Measurements from ENCODE around the gene SOWAHB.
A peak's percentile ranks its signal among the peaks of the same experiment; 100 is the strongest.

SOWAHB gene, protein sequence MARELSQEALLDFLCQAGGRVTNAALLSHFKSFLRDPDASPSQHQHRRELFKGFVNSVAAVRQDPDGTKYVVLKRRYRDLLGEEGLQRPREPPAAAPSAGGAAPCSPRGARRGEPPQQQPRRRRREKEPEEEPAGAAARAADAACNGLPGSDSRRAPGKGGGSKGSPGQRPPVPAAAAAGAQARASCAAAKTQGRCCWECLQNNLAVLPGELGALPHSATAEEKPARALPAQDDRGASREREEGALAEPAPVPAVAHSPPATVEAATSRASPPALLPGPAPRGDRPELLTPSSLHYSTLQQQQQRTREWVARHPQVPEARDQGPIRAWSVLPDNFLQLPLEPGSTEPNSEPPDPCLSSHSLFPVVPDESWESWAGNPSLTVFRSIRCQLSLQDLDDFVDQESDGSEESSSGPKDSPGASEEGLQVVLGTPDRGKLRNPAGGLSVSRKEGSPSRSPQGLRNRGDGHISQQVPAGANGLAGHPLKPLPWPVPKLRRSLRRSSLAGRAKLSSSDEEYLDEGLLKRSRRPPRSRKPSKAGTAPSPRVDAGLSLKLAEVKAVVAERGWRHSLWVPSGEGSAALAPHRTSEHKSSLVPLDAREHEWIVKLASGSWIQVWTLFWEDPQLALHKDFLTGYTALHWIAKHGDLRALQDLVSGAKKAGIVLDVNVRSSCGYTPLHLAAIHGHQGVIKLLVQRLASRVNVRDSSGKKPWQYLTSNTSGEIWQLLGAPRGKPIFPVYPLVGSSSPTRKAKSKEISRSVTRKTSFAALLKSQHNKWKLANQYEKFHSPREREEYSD

DNA sequence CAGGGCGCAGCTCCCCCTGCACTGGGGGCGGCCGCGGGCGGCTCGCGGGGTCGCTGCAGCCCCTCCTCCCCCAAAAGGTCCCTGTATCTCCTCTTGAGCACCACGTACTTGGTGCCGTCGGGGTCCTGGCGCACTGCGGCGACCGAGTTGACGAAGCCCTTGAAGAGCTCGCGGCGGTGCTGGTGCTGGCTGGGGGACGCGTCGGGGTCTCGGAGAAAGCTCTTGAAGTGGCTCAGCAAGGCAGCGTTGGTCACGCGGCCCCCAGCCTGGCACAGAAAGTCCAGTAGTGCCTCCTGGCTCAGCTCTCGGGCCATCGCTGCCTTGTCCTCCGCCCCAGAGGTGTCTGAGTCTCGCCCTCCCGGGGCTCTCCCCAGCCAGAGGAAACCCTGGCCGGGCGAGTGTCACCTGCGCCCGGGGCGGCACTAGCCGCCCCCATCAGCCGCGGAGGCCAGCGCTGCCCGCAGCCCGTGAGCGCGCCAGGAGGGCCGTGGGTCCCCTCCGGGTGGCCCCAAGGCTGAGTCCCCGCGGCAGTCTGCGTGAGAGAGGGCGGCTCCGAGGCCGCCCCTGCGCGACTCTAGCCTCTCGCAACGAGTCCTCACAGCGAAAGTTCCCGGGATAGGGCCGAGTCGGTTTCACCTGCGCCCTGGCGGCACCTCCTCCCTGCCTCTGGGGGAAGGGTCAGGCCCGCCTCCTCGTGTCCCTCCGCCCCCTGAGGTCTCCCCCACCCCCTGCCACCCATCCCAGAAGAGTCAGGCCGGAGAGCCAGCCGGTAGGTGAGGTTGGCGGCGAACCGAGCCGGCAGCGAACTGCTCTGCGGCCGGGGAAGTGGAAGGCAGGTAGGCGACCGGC, at the start of gene SOWAHB:
TSS of gene SOWAHB (minus strand) at position 609 of the 849 bp plus-strand sequence. CDS start at position 314, 295 bp downstream.
- FAIRE-seq, result no peak
- no peak for DNase-seq (ENCODE audit: low spot score)

DNA sequence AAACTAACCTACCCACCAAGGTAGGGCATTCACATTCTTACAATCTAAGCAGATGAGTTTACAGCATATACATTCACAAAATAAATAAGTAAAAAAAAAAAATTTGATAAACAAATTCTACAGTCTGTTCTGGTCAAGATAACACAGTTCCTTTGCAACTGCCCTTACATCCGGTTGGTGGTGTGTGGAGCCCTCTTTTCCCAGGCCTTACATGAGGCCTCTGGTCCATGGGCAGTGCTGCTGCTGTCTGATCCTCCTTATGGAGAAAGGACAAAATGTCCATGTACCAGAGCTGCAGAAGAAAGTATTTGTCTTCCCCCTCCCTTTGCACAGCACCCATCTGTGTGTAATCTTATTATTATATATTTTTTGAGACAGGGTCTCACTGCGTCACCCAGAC, 49.4 kb upstream of the SOWAHB start:
- DNase-seq (ENCODE audit: low spot score) (peak; percentile 14), FAIRE-seq (no peak)

DNA sequence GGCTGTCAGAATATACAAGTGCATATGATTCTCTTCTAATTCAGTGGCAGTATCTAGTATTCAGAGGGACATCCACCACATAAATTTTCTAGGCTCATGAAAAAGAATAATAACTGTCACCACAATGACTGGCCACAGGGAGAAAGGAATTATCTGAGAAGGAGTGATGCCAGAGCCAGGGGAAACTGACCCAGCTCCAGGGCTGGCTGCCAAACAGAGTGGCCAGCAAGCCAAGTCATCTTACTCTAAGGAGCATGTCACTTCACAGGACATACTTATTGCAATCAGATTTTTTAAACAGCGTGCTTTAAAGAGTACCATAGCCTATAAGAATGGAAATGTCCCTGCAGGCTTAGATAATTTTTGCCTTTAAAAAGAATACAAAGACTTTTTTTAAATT, 45.8 kb upstream of the SOWAHB start:
- DNase-seq (ENCODE audit: low spot score) (no peak), FAIRE-seq (no peak)

DNA sequence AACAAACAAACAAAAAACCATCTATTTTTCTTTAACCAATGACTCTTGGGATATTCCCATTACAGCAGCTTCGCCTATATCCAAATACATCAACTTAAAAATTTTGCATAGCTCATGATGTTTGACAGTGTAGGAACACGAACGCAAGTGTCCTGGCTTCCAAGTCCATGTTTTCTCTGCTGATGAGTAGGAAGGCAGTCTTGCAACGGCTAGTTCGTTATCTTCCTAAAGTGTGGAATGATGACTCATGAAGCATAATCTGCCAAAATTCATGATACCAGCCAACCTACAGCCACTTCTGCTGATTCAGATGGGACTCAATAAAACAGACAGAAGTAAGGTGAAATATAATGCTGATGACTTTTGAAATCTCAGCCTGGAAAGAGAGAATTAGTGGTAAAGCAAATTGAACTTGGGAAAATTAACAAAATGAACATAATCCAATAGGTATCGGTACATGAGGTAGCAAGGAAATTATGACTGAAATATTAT, 45.2 kb upstream of the SOWAHB start:
- DNase-seq (ENCODE audit: low spot score) (no peak), FAIRE-seq (peak; percentile 27)

DNA sequence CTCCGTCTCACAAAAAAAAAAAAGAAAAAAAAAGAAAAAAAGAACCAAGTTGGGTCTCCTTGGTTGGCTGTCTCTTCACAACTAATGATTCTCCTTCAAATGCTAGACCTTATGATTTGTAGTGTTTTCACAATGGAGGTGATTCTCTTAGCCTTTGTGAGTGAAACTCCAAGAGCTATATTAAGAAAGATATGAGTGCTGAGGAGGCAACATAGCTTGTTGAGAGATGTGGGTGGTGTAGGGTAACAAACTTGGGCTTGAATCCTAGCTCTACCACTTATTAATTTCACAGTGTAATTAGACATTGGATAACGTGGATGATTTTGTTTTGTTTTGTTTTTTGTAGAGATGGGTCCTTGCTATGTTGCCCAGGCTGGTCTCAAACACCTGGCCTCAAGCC, 41.2 kb upstream of the SOWAHB start:
- DNase-seq (ENCODE audit: low spot score) (no peak), FAIRE-seq (no peak)

DNA sequence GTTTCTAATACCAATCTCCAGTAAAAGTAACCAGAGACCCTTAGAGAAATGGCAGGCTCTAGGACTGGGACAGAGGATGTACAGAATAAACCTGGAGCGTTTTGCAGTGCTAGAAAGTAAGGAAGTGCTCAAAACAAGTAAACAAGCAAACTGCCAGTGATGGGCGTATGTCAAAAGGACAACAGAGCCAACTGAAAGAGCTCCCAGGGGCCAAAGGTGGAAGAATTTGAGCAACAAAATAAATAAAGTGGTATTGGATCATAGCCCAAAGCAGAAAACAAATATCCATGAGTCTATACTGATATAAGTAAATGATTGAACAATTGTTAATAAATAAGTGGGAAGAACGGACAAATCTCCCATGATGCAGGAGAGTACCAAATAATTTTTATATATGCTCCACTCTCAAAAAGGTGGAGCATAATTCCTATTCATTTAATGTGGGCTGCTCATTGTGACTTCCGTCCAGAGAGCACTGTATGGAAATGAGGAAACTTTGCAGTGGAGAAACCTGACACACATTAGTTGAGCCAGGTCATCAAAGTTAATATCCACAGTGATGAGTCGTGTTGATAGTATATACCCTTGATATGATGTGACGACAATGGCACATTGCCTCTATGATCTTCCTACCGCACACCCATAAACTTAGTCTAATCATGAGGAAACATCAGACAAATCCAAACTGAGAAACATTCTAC, 33.8 kb upstream of the SOWAHB start:
- FAIRE-seq (peak; percentile 58), DNase-seq (ENCODE audit: low spot score) (no peak)

DNA sequence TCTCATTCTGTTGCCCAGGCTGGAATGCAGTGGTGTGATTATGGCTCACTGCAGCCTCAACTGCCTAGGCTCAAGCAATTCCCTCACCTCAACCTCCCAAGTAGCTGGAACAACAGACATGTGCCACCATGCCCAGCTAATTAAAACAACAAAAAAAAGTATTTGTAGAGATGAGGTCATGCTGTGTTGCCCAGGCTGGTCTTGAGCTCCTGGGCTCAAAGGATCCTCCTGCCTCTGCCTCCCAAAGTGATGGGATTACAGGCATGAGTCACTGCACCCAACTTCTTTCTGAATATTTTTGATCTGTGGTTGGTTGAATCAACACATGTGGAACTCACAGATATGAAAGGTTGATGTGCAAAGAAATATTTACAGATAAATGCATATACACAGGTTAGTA, 33.1 kb upstream of the SOWAHB start:
- DNase-seq (ENCODE audit: low spot score) (no peak), FAIRE-seq (no peak)

DNA sequence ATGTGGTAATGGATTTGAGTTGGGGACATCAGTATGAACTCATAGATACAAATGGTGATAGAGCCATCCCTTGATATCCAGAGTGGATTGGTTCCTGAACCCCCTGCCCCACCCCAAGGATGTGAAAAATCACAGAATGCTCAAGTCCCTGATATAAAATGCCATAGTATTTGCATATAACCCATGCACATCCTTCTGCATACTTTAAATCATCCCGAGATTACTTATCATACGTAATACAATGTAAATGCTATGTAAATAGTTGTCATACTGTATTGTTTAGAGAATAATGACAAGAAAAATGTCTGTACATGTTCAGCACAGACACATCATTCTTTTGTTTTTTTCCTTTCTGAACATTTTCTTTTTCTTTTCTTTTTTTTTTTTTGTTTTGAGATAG, 32.7 kb upstream of the SOWAHB start:
- no peak for FAIRE-seq
- no peak for DNase-seq (ENCODE audit: low spot score)

DNA sequence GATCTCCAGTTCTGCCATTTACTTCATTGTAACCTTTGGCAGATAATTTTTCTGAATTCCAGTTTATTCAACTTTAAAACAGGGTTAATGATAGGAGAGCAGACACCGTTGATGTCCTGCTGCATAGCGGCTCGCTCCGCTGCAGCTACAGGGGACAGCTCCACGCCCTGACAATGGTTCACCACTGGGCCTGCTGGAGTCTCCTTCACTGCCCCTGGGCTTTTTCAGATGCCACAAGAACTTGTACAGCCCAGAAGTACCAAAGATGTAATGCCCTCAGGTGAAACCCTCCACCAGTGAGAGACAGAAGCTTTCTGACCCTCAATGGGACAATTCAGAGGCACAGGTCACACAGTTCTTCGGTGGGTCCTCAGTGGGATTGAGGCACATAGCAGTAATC, 28.9 kb upstream of the SOWAHB start:
- DNase-seq (ENCODE audit: low spot score) (no peak), FAIRE-seq (no peak)

DNA sequence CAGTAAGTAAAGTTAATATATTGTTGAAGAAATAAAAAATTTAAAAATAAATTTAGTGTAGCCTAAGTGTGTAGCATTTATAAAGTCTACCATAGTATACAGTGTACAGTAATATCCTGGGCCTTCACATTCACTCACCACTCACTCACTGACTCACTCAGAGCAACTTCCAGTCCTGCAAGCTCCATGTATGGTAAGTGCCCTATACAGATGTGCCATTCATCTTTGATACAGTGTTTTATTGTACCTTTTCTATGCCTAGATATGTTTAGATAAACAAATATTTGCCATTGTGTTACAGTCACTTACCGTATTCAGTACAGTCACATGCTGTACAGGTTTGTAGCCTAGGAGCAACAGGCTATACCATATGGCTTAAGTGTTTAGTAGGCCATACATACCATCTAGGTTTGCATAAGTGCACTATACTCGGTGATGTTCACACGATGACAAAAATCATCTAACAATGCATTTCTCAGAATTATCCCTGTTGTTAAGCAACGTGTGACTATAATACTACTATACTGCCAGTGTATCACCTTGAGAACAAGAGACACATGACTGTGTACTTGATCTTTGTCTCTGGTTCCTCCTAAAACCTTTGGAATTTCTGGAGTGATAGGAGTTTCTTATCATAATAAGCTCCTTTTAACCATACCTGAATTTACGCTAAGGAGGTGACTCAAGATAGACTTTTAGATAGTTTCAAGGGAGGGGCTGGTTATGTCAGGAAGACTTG, 25.8 kb upstream of the SOWAHB start:
- DNase-seq (ENCODE audit: low spot score) (no peak), FAIRE-seq (no peak)

DNA sequence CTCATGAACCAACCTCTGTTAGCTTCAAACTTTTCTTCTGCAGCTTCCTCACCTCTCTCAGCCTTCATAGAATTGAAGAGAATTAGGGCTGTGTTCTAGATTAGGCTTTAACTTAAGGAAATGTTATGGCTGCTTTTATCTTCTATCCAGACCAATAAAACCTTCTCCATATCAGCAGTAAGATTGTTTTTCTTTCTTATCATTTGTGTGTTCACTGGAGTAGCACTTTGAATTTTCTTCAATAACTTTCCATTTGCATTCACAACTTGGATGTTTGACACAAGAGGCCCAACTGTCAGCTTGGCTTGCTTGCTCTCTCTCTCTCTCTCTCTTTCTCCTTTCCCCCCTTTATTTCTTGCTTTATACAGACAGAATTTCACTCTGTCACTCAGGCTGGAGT, 22.8 kb upstream of the SOWAHB start:
- no peak for DNase-seq (ENCODE audit: low spot score)

DNA sequence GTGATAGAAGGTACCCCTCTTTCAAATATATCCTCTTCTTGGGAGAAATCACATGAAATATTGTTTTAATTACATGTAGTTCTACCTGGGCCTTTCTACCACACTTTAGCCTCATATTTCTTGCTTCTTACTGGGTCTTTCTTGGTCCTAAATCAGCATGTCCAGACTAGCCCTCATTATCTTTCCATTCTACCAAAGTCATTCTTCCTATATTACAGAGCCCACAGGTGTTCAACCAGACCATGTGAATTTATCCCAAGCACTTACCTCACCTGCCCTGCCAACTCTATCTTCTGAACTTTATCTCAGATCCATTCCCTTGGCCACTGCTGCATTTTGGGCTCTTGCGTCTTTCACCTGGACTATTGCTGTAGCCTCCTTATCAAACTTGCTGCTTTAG, 11.8 kb upstream of the SOWAHB start:
- FAIRE-seq (no peak), DNase-seq (ENCODE audit: low spot score) (no peak)

More for the DNA sequence above, 22.8 kb upstream of the SOWAHB start:
- no peak for FAIRE-seq

DNA sequence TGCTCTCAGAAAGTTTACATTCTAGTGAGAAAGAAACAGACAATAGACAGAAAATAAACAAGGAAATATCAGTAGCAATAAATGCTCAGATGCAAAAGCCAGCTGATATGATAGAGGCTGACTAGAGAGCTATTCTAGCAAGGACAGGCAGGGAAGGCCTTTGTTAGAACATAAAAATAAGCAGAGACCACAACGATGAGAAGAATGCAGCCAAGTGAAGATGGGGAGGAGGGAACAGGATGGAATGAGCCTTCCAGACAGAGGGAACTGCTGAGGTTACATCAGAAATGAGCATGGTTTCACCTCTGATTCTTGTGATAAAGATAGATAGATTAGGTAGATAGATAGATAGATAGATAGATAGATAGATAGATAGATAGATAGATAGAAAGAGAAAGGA, 7.6 kb upstream of the SOWAHB start:
- FAIRE-seq, result no peak
- DNase-seq (ENCODE audit: low spot score), result peak; percentile 59

DNA sequence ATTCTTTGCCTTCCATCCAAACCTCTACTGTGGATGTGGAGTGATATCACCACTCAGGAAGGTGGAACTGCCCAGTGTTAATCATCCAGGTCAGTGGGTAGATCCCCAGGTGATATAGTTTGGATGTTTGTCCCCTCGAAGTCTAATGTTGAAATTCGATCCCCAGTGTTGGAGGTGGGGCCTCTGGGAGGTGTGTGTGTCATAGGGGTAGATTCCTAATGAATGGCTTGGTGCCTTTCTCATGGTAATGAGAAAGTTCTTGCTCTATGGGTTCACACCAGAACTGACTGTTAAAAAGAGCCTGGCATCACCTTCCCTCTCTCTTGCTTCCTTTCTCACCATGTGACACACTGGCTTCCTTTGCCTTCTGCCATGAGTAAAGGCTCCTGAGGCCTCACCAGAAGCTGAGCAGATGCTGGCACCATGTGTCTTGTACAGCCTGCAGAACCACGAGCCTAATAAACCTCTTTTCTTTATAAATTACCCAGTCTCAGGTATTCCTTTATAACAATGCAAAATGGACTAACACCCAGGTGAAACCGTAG, 6.8 kb upstream of the SOWAHB start:
- FAIRE-seq (no peak), DNase-seq (ENCODE audit: low spot score) (no peak)

DNA sequence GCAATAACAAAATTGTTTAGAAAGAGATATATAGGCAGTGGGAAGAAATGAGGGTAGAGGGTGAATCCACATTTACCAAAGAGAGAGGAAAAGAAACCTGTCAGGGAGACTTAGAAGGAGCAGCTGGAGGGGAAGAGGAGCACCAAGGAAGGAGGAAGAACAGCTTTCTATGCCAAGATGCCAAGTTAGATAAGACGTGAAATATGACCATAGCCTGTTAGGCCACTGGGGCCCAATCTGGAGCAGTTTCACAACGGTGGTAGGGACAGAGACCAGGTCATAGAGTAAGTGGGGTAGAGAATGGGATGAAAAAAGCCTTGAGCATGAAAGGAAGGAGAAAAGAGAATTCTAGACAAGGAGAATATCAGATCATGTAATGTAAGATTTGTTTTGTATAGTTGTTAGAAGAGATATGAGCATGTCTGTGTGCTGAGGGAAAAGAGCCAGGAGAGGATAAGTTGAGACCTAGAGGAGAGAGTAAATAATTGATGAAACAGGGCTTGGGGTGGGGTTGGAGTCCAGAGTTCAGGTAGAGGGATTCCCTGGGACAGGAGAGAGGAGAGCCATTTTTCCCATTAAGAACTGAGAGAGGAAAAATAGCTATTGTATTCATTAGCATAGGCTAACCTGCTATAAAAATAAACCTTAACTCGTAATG, 4.4 kb upstream of the SOWAHB start:
- no peak for FAIRE-seq
- DNase-seq (ENCODE audit: low spot score), result no peak

DNA sequence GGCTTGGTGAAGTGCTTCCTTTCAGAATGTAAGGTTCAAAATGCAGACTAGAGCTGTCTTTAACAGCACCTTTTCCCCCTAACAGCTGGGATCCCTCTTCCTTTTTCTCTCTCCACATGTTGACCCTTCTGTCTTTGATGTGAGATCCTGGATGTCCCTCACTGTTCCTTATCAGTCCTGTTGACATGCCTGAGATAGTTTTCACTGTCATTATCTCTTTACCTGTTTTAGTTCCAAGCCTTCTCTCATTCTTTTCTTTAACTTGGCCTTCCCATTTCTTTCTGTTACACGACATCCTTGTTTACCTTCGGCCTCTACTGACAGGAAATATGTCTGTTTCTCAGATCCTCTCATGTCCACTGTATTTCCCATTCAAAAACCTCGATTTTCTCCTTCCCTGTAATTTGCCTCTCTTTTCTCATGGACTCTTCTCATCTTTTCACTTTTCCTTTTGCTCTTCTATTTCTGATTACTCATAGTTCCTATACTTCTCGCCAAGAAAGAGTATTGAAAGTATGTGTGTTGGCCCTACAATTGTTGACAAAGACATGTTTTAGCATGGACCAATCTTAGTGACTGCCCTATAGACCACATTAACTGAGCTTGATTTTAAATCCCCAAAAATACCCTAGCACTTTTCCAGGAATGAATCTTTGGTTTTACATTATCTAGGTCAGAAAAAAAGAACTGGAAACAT, 1.2 kb upstream of the SOWAHB start:
- FAIRE-seq (no peak), DNase-seq (ENCODE audit: low spot score) (no peak)

DNA sequence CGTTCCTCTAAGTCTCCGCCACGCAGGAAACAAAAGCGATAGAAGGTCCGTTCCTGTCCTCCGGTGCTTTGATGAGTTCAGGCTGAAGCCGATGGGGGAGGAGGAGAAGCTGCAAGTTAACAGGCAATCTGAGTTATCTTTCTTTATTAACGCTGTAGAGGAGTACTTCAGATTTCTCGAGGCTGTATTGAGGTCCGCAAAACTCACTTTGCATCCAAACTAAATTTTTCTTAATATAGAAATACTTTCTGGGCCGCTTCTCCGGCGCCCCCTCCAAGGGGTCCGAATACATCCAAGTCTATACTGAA, 395 bp upstream of the SOWAHB start:
- FAIRE-seq (no peak), DNase-seq (ENCODE audit: low spot score) (no peak)

DNA sequence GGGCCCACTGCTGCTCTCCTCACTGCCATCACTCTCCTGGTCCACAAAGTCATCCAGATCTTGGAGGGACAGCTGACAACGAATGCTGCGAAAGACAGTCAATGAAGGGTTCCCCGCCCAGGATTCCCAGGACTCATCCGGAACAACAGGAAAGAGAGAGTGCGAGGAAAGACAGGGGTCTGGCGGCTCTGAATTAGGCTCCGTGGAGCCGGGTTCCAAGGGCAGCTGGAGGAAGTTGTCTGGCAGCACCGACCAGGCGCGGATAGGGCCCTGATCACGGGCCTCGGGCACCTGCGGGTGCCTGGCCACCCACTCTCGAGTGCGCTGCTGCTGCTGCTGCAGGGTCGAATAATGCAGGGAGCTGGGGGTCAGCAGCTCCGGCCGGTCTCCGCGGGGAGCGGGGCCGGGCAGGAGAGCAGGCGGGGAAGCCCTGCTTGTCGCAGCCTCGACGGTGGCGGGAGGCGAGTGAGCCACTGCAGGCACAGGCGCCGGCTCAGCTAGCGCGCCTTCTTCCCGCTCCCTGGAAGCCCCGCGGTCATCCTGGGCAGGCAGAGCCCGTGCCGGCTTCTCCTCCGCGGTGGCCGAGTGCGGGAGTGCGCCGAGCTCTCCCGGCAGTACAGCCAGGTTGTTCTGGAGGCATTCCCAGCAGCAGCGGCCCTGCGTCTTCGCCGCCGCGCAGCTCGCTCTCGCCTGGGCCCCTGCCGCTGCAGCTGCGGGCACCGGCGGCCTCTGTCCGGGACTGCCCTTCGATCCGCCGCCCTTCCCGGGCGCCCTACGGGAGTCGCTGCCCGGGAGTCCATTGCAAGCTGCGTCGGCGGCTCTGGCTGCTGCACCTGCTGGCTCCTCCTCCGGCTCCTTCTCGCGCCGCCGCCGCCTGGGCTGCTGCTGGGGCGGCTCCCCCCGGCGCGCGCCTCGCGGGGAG, 1.1 kb downstream of the SOWAHB start:
- DNase-seq (ENCODE audit: low spot score), result peak; percentile 53

More for the DNA sequence above, 1.1 kb downstream of the SOWAHB start:
- no peak for FAIRE-seq
